HG03520 (cell line): ENCODE results near the gene ABHD13.
"Not testable (repeated sequence)": the region's sequence is repeated elsewhere in the genome, so short reads cannot be mapped to it uniquely, and the experiment has no call there.

Experiments used
- ATAC-seq: cut with Tn5 transposase; IDR thresholded peaks from one replicate; pipeline ENCODE4 v1.9.1; 2021; ENCODE audit warnings: mild to moderate bottlenecking, moderate library complexity; ENCODE audit not compliant: unreplicated experiment

ABHD13 gene

GRCh38 chr13:108223687-108224503 is 5.7 kb downstream of the ABHD13 start:
- ATAC-seq: no peak

GRCh38 chr13:108225440-108225839 is 7.2 kb downstream of the ABHD13 start:
- ATAC-seq: peak; percentile 47

- peak; percentile 34 for ATAC-seq
Observed at GRCh38 chr13:108226184-108226583, 8.0 kb downstream of the ABHD13 start.

- peak; percentile 34 for ATAC-seq
Observed at GRCh38 chr13:108227651-108228272, 9.6 kb downstream of the ABHD13 start.

GRCh38 chr13:108230377-108230776 is 12.2 kb downstream of the ABHD13 start:
- ATAC-seq: no peak

GRCh38 chr13:108249150-108249549 is 31.0 kb downstream of the ABHD13 start:
- ATAC-seq: no peak

- no peak for ATAC-seq
Observed at GRCh38 chr13:108257248-108257647, 39.1 kb downstream of the ABHD13 start.

GRCh38 chr13:108263621-108264355 is 45.6 kb downstream of the ABHD13 start:
- no peak for ATAC-seq

- no peak for ATAC-seq
Observed at GRCh38 chr13:108266321-108266990, 48.3 kb downstream of the ABHD13 start.

- no peak for ATAC-seq
Observed at GRCh38 chr13:108267347-108267746, 49.2 kb downstream of the ABHD13 start.

- not testable (repeated sequence) for ATAC-seq
Observed at GRCh38 chr13:108267855-108268254, 49.7 kb downstream of the ABHD13 start.

GRCh38 chr13:108268466-108269112 is 50.4 kb downstream of the ABHD13 start:
- peak; percentile 15 for ATAC-seq

GRCh38 chr13:108269601-108270328 is 51.6 kb downstream of the ABHD13 start, which contains the start of gene TNFSF13B:
TNFSF13B (plus strand) TSS chr13:108269718; CDS start chr13:108269896, 178 bp downstream.
- ATAC-seq: peak; percentile 64

- ATAC-seq: peak; percentile 10
Observed at GRCh38 chr13:108270442-108270841, 52.2 kb downstream of the ABHD13 start.

GRCh38 chr13:108272333-108272732 is 54.1 kb downstream of the ABHD13 start:
- ATAC-seq: no peak

GRCh38 chr13:108273429-108274118 is 55.4 kb downstream of the ABHD13 start:
- no peak for ATAC-seq

GRCh38 chr13:108274718-108275117 is 56.5 kb downstream of the ABHD13 start:
- ATAC-seq: no peak

GRCh38 chr13:108276060-108276459 is 57.9 kb downstream of the ABHD13 start:
- no peak for ATAC-seq

GRCh38 chr13:108278466-108278865 is 60.3 kb downstream of the ABHD13 start:
- ATAC-seq: no peak
